Gastrocnemius medialis (tissue), 4 donors: ENCODE measurements around the gene SEPTIN10.

Source experiments
- POLR2A ChIP-seq, 2 donors: fragments of 450-650 bp; IDR thresholded peaks; one replicate each; pipeline ENCODE4 v1.6.1; 2017; ENCODE audit warnings: antibody characterized with exemption in 2 of 2, mild to moderate bottlenecking in 2 of 2, moderate library complexity in 2 of 2
- TF ChIP-seq, protein P1 (sequence below), 5 experiments: fragments of 450-650 bp in 3 of 5; fragments of 200-600 bp in 2 of 5; sonication (generic) in 2 of 5; IDR thresholded peaks in 4 of 5; conservative IDR thresholded peaks in 1 of 5; 1 replicate in 4 of 5; 2 replicates in 1 of 5; pipeline ENCODE4 v1.5.1; 2016 to 2019; ENCODE audit warnings: antibody characterized with exemption in 5 of 5, mild to moderate bottlenecking in 3 of 5, moderate library complexity in 3 of 5

DNA sequence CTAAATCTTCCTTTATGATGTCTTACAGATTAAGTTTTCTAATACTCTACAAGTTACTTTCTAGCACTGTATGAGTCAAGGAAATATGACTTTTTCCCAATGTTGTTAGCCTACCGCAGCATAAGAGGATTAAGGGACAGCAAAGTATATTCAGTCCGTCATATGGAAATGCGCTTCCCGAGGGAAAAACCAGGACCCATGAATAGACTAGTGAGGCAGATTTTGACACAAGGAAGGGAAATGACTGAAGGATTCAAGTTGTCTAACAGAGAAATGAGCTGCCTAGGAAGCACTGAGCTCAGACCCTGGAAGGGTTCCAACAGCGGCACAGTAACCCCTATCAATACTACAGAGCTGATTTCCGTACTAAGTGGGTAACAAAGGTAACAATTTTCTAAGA is 12.0 kb downstream of the SEPTIN10 start:
- TF ChIP-seq POLR2A (IDR thresholded peaks at IDR 0.05): no peak
- TF ChIP-seq, protein P1, sequence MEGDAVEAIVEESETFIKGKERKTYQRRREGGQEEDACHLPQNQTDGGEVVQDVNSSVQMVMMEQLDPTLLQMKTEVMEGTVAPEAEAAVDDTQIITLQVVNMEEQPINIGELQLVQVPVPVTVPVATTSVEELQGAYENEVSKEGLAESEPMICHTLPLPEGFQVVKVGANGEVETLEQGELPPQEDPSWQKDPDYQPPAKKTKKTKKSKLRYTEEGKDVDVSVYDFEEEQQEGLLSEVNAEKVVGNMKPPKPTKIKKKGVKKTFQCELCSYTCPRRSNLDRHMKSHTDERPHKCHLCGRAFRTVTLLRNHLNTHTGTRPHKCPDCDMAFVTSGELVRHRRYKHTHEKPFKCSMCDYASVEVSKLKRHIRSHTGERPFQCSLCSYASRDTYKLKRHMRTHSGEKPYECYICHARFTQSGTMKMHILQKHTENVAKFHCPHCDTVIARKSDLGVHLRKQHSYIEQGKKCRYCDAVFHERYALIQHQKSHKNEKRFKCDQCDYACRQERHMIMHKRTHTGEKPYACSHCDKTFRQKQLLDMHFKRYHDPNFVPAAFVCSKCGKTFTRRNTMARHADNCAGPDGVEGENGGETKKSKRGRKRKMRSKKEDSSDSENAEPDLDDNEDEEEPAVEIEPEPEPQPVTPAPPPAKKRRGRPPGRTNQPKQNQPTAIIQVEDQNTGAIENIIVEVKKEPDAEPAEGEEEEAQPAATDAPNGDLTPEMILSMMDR (IDR thresholded peaks at IDR 0.05 in 4 of 5, conservative IDR thresholded peaks at IDR 0.05 in 1 of 5): no peak
